ENCODE results near the gene RTL10. TPM values are rescaled to one million over a fixed set of nuclear protein-coding genes. Genes with fewer than 3 reads are reported as not detected.

RTL10 gene
- total RNA-seq, 4 donors from 2014 or later = 2.5 to 26.1 (median 22.8) TPM

DNA sequence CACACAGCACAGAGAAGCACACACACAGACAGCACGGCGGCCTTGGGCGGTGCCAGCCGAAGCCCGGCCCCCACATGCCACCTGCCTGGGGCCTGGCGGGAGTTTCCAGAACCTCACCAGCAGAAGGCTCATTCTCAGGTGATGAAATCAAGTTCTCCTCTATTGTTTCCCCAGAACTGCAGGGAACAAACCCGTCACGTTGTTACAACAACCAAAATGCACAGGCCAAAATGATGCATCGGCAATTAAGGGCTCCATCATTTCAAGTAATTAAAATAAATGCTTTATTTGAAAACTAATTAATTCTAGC lies 30.8 kb downstream of the RTL10 start:
- DNase-seq = peak in 2 of 3 donors; percentile 66 to 70
- no peaks in the 10 kb centered on the region for H3K9me3 ChIP-seq
- no peaks in the 10 kb centered on the region for H3K36me3 ChIP-seq
- H3K27me3 ChIP-seq = no peaks in the 10 kb centered on the region
- peak overlapping the region in 2 of 4 donors; percentile 39 to 68 for H3K27ac ChIP-seq
- TF ChIP-seq POLR2A (IDR thresholded peaks at IDR 0.05) = no peak
- TF ChIP-seq, protein P1, sequence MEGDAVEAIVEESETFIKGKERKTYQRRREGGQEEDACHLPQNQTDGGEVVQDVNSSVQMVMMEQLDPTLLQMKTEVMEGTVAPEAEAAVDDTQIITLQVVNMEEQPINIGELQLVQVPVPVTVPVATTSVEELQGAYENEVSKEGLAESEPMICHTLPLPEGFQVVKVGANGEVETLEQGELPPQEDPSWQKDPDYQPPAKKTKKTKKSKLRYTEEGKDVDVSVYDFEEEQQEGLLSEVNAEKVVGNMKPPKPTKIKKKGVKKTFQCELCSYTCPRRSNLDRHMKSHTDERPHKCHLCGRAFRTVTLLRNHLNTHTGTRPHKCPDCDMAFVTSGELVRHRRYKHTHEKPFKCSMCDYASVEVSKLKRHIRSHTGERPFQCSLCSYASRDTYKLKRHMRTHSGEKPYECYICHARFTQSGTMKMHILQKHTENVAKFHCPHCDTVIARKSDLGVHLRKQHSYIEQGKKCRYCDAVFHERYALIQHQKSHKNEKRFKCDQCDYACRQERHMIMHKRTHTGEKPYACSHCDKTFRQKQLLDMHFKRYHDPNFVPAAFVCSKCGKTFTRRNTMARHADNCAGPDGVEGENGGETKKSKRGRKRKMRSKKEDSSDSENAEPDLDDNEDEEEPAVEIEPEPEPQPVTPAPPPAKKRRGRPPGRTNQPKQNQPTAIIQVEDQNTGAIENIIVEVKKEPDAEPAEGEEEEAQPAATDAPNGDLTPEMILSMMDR (IDR thresholded peaks at IDR 0.05) = no peak
- no peak overlapping the region for H3K4me3 ChIP-seq
- peaks cover 0 to 13% (median 2%) of the 10 kb centered on the region in 4 donors for H3K4me1 ChIP-seq

DNA sequence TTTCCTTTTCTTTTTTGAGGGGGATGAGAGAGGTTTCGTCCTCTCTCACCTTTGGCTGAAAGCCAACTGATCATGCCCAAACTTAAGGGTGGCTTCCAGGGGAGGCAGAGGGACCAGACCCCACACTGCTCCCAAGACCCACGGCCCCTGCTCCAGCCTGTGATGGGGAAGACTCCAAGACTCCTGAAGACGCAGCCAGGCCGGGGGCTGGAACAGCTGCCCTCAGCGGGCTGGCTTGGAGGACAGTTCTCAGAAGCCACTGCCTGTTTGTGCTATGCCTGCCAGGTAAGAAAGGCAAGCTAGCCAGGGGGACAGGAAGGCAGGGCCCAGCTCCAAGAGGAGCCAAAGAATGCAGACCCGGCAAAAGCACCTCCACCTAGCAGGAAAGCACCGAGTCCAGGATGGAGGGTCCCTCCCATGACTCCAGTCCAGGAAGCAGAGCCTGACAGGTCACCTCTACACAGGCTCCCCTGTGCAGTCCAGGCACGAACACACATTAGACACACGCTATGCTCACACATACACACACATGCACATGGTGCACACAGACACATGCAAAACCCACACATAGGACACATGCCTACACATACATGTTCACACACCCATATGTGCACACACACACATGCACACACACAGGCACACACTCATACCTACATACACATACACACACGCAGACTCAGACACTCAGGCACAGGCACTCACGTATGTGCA lies 31.3 kb downstream of the RTL10 start:
- no peaks in the 10 kb centered on the region for H3K9me3 ChIP-seq
- TF ChIP-seq, protein P1 (IDR thresholded peaks at IDR 0.05) = no peak
- no peak for TF ChIP-seq POLR2A (IDR thresholded peaks at IDR 0.05)
- H3K27me3 ChIP-seq = no peaks in the 10 kb centered on the region
- peaks cover 0 to 13% (median 2%) of the 10 kb centered on the region in 4 donors for H3K4me1 ChIP-seq
- peak overlapping the region in 2 of 4 donors; percentile 39 to 68 for H3K27ac ChIP-seq
- DNase-seq = peak in 1 of 3 donors; percentile 45
- no peaks in the 10 kb centered on the region for H3K36me3 ChIP-seq
- H3K4me3 ChIP-seq = no peak overlapping the region

DNA sequence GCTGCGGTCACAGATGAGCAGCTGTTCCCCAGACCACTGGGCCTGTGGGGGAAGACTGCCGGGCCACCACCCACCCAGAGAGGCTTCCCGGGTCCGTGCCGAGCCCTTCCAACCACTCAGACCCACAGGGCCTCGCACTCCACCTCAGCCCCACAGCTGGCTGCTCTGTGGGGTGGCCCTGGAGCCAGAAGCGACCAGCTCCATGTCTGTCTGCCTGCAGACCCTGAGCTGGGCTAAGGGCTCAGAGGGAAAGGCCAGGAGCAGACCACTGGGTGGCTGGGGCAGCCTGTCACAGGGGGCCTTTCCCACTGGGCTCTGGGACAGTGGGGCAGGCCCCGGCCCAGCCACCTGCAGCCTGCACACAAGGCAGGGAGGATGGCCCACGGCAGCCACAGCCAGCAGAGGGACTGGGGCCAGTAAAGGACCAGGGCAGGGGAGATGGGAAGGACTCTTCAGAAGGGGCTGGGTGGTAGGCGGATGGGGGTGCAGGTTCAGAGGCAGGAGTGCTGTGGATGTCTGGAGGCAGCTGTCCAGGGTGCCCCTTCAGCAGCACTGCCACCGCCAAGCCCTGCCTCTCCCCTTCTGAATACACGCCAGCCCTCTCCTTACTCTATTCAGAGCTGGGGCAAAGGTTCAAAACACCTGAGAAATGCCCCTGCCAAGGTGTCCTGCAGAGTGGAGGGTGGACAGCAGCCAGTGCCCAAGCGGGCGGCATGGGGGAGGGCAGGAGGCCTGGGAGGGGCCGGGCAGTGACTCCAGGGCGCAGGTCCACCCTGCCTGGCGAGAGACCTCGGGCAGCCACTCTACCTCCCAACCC lies 32.2 kb downstream of the RTL10 start:
- DNase-seq = peak in 2 of 3 donors; percentile 44 to 46
- H3K36me3 ChIP-seq = no peaks in the 10 kb centered on the region
- H3K4me3 ChIP-seq = no peak overlapping the region
- peaks cover 0 to 13% (median 2%) of the 10 kb centered on the region in 4 donors for H3K4me1 ChIP-seq
- H3K9me3 ChIP-seq = no peaks in the 10 kb centered on the region
- TF ChIP-seq, protein P1 (IDR thresholded peaks at IDR 0.05) = no peak
- TF ChIP-seq POLR2A (IDR thresholded peaks at IDR 0.05) = no peak
- no peak overlapping the region for H3K27ac ChIP-seq
- H3K27me3 ChIP-seq = no peaks in the 10 kb centered on the region

DNA sequence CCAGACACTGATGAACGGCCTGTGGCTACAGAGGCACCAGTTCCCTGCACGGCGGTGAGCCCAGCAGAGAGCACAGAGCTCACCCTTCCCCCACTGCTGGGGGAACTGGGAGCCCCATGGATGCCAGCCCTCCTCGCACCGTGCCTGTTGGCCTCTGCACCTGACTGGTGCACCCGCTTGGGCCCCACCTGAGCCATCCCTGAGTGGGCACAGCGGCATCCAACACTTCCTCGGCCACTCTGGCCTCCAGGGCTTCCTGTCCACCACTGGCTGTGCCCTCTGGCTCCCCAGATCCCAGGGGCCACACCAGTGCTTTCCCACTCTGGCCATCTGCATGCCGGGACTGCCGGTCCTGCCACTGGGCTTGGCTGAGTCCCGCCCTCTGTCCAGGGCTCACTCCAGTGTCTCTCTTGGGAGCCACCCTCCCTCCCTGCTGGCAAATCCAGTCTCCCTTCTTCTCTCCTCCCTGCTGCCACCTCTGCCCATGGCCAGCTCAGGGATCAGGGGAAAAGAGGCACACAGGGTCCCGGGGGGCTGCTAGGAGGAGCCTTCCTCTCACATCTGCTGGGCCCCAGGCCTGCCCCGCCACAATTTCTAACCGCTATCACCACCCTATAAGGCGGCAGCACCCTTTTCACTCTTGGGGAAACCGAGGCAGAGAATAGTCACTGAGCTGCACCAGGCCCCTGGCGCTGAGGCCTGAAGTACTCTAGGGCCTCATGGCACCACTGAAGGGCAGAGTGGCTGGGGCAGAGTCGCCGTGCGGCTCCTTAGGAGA lies 33.0 kb downstream of the RTL10 start:
- no peak for TF ChIP-seq POLR2A (IDR thresholded peaks at IDR 0.05)
- TF ChIP-seq, protein P1 (IDR thresholded peaks at IDR 0.05) = no peak
- H3K4me3 ChIP-seq = no peak overlapping the region
- H3K4me1 ChIP-seq = peaks cover 0 to 13% (median 2%) of the 10 kb centered on the region in 4 donors
- no peak overlapping the region for H3K27ac ChIP-seq
- DNase-seq = peak in 1 of 3 donors; percentile 32
- H3K36me3 ChIP-seq = no peaks in the 10 kb centered on the region
- no peaks in the 10 kb centered on the region for H3K9me3 ChIP-seq
- no peaks in the 10 kb centered on the region for H3K27me3 ChIP-seq

DNA sequence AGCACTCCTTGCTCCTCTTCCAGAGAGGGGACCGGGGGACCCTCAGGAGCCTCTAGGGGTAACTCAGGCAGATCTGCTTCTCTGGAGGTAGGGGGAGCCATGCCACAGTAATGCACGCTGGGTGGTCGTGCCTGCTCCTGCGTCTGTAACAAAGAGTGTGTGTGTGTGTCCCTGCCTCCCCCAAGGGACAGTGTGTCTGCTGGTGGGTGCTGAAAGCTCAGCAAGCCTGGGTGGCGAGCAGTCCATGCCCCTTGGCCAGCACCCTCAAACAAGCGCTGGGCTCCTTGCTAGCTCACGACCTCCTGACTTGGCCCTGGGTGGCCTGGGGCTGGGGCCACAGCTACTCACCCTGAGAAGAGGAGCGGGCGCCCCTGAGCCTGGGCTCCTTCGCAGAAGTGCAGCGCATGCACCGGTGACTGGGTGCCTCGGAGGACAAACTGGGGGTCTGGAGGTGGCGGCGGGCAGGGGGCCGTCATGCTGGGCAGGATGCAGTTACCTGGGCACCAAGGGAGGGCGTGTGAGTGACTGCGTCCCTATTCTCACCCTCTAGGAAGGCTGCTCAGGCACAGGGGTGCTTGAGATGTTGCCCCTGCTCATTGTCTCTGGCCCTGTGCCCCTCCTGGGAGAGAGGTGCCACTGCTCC lies 33.7 kb downstream of the RTL10 start:
- Histone ChIP-seq H3K36me3 (no peaks in the 10 kb centered on the region), H3K27ac (no peak overlapping the region), H3K27me3 (no peaks in the 10 kb centered on the region), H3K4me3 (no peak overlapping the region), H3K4me1 (peaks cover 0 to 13% (median 2%) of the 10 kb centered on the region in 4 donors), H3K9me3 (no peaks in the 10 kb centered on the region)
- no peak for TF ChIP-seq POLR2A (IDR thresholded peaks at IDR 0.05)
- TF ChIP-seq, protein P1 (IDR thresholded peaks at IDR 0.05) = no peak
- peak in 1 of 3 donors; percentile 33 for DNase-seq
